ENCODE data around the gene INF2.

GRCh38 chr14:104741803-104742251 lies 52.4 kb downstream of the INF2 start:
- TF ChIP-seq CTCF (optimal IDR thresholded peaks at IDR 0.05 in 1 of 3, IDR thresholded peaks at IDR 0.05 in 1 of 3, conservative IDR thresholded peaks at IDR 0.05 in 1 of 3; ENCODE audit: extremely low read depth in 1 of 3, insufficient read depth in 2 of 3, low read length in 3 of 3) (no peak), EZH2 (IDR thresholded peaks at IDR 0.05; ENCODE audit: low read length) (no peak)

Measured in keratinocyte (primary cell).